Fibroblast of skin of left biceps (primary cell): ENCODE measurements around the gene NAV3.
"Not testable (repeated sequence)": the region's sequence is repeated elsewhere in the genome, so short reads cannot be mapped to it uniquely, and the experiment has no call there.

Experiments
- DNase-seq, 2 experiments: peaks; one replicate each; pipeline ENCODE4 v3.0.0-alpha.2; 2013; ENCODE audit warnings: low read depth in 2 of 2

NAV3 gene

GRCh38 chr12:78050790-78051189, 220.1 kb downstream of the NAV3 start:
- no peak for DNase-seq

GRCh38 chr12:78055545-78055944, 224.9 kb downstream of the NAV3 start:
- DNase-seq = no peak

GRCh38 chr12:78057075-78057474, 226.4 kb downstream of the NAV3 start:
- DNase-seq = no peak

GRCh38 chr12:78060186-78060585, 229.5 kb downstream of the NAV3 start:
- DNase-seq = peak; percentile 18 to 23

GRCh38 chr12:78062786-78063185, 232.1 kb downstream of the NAV3 start:
- peak; percentile 19 to 28 for DNase-seq

GRCh38 chr12:78081590-78082314, 251.1 kb downstream of the NAV3 start:
- no peak for DNase-seq

GRCh38 chr12:78085542-78086182, 255.0 kb downstream of the NAV3 start:
- DNase-seq = peak in 1 of 2 experiments; percentile 10

- peak in 1 of 2 experiments; percentile 10 for DNase-seq
These were observed 256.1 kb downstream of the NAV3 start for GRCh38 chr12:78086553-78087362.

- no peak for DNase-seq
These were observed 256.6 kb downstream of the NAV3 start for GRCh38 chr12:78087363-78087675.

GRCh38 chr12:78088391-78088832, 257.7 kb downstream of the NAV3 start:
- no peak for DNase-seq

GRCh38 chr12:78090266-78090665, 259.6 kb downstream of the NAV3 start:
- DNase-seq = no peak

GRCh38 chr12:78095623-78096022, 264.9 kb downstream of the NAV3 start:
- DNase-seq = no peak

- peak; percentile 28 to 47 for DNase-seq
These were observed 266.4 kb downstream of the NAV3 start for GRCh38 chr12:78096909-78097597.

- no peak for DNase-seq
These were observed 269.1 kb downstream of the NAV3 start for GRCh38 chr12:78099806-78100205.

GRCh38 chr12:78101113-78101876, 270.6 kb downstream of the NAV3 start:
- no peak for DNase-seq

- DNase-seq = no peak
These were observed 271.4 kb downstream of the NAV3 start for GRCh38 chr12:78101946-78102635.

GRCh38 chr12:78102801-78103200, 272.1 kb downstream of the NAV3 start:
- DNase-seq = not testable (repeated sequence)

- no peak for DNase-seq
These were observed 285.2 kb downstream of the NAV3 start for GRCh38 chr12:78115889-78116288.

GRCh38 chr12:78118036-78118435, 287.3 kb downstream of the NAV3 start:
- no peak for DNase-seq

GRCh38 chr12:78118486-78118885, 287.8 kb downstream of the NAV3 start:
- DNase-seq = peak; percentile 12 to 15
